DMS114 treated with DMSO at 0.1 percent for 48 hours (cell line): ENCODE measurements around the gene GJD3.

ENCODE experiments used
- DNase-seq: peaks from one replicate; lab custom pipeline; 2025; ENCODE audit not compliant: unreplicated experiment; lab: John Stamatoyannopoulos, UW

The GJD3 gene

GRCh38 chr17:40325156-40326013 lies 39.2 kb downstream of the GJD3 start:
- no peak for DNase-seq

DNA sequence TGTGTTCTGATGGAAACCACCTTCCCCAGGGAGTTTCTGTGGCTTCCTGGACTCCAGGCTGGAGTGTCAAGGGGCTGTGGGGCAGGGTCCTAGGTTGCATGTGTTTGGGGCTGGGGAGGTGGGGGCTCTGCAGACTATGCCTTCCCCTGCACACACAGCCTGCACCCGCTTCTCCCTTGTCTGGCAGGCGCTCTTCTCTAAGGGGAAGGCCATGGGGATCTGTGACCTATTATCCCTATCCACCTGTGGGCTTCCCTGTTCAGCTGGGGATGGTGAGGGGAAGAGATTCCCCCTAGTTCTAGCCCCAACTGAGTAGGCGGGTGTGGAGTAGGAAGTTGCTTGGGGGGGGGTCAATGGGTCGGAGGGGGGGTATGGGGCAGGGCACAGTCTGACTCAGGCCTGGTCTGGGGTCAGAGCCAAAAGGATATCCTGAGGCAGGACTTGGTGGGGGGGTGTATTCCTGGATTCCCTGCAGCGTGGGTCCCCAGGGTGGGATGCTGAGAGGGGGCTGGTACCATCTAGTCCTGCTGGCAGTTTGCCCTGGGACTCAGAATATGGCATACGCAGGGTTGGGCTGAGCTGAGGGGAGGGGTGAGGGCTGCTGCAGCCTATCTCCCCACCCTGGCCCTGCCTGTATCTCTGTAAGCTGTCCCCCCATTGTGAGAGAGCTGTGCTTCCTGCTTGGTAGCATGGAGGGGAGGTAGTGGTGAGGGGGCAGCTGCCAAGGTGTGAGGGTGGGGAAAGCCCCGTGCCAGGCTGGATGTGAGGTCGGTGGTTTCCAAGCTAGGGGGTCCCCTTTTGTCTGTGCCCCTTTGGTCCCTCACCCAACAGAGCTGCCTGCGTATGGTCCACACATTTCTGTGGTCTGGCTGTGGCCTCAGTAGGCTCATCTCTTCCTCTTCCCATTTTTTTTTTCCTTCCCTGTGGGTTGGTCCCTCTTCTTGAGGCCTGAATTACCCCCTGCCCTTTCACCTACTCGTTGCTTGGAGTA lies 40.9 kb downstream of the GJD3 start:
- no peak for DNase-seq

- no peak for DNase-seq
Observed at GRCh38 chr17:40322358-40323315, 41.9 kb downstream of the GJD3 start.

DNA sequence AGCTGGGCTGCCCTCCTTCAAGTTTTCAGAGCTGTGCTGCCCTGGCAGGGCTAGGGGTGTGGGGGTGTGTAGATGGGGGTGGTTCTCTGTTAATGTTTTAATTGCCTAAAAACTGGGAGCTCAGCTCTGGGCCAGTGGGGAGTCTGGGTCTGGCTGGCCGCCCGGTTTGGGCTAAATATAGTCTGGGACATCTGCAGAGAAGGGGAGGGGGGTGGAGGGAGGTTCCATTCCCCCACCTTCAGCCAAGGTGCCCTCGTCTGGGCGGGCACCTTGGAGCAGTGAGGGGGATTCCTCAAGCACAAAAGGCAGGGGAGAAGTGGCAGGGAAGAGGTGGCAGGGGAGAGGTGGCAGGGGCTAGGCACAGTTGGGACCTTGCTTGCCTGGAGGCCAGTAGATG lies 42.6 kb downstream of the GJD3 start:
- no peak for DNase-seq

- DNase-seq, result no peak
Observed at GRCh38 chr17:40321524-40321929, 43.0 kb downstream of the GJD3 start.

DNA sequence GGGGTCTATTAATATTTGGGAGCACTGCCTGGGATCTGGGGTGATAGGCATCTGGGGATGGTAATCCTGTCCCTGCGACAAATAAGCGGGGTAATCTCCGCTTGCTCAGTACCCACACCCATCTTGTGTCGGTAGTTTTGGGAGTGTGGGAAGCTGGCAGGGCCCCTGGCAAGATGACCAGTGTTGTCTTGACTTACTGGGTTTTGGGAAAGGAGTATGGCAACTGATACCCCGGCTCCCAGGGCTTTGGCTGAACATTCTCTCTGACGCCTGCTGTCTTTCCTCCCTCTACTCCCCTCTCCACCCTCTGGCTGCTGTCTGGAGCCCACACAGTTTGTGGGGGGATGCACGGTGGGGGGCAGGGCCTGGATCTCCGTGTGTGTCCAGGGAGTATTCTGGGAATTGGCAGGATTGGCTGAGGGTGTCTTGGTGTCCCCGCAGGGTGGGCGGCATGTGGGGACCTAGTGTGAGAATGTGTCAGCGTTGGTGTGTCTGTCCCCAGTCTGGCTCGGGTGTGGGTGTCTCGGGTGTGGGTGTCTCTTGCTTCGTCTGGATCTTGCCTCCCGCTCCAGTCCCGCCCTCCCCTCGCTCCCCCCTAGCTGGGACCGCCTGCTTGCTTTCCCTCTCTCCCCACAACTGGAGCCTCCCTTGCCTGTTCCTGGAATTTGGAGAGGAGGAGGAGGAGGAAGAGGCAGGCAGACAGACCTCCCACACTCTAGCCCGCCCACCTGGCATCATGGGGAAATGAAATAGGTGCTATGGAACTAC lies 43.6 kb downstream of the GJD3 start:
- DNase-seq, result no peak

DNA sequence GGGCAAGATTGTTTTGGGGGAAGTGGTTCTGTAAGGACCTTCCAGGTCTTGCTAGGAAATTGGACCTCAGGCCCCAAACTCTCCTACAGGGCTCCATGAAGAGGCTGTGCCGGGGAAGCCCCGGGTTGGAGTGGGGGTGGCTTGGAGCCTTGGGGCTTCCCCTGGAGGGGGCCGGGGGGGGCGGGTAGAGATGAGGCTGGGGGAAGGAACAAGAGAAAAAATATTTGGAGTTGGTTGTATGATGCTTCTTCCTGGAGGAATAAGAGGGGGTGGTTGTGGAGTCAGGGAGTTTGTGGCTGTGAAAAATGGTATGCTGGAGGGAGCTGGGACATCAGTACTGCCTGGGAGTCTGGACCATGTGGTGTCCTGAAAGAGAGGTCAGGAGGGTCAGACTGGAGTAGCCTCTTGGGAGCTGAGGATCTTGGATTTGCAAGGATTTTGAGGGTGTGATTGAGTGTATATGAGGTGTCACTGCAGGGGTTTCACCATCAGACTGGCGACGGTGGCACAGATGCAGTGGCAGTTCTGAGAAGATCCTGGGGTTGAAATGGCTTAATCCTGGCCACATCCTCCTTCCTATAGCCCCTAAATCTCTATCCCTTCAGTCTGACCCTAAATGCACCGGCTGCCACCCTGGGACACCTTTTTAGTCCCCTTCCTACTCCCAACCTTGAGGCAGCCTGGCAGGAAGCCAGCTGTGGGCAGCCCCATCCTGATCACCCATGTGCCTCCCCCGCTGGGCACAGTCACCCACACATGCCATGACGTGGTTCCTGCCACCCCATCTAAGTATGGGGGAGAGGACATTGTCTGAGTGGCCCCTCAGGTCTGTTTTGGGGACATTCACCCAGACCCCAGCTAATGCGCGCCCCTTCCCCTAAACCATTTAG lies 44.6 kb downstream of the GJD3 start:
- DNase-seq, result no peak

- DNase-seq, result no peak
Observed at GRCh38 chr17:40318830-40319391, 45.6 kb downstream of the GJD3 start.

DNA sequence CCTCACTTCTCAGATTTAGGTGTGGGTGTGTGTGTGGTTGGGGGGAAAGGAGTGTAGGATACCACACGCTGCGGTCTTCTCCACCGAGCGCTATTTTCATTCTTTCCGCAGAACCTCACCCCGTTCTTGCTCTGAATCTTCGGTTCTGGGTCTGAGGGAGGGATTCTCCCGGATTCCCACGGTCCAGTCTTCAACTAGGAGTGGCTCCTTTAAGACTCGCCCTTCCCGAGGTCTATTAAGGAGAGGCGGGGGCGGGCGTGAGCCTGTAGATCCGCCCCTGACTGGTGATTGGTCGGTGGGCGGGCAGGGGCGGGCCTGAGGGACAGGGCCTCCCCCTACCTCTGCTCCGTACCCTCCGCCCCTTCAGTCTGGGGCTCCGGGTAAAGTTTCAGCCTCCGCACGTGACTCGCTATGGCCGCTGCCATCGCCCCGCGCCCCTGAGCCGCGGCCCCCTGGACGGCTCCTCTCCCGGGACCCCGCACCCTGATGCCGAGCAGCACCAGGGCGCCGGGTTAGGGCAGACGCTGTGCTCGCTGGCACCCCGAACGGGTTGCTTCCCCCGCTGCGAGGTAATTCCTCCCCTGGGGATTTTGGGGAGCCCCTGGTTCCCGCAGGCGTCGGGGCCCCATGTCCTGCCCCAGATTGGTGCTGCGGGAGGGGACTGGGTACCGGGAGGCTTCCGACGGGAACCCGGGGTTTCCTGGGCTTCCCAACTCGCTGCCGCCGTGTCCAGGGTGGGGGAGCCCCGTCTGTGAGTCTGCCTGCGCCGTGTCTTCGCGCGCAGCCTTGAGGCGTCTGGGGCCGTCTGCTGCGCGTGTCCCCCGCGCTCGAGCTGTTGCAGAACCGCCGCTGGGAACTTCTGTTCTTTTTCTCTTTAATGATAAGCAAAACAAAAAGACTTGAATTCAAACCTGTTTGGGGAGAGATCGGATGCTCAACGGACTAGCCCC lies 46.4 kb downstream of the GJD3 start:
- DNase-seq, result peak; percentile 79

DNA sequence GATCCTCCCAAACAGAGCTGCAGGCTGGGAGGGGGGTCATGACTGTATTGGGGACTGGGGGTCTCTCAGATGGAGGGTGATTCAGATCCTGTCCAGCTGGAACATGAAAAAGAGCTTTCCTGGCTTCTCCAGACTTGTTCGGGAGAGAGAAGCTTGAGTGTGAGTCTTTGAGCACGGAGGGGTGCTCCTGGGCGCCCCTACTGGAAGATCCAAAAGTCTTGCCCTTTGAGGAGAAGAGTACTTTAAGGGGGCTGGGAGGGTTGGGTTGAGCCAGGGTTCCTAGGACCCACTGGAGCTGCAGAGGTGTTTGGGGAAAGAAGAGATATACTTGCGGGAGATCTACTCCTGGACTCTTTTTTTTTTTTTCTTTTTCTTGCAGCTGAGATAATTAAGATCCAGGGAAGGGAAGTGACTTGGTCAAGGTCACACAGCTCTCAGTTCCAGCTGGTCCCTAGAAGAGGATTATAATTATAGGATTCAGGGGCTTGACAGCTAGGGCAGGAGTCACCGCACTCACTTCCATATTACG lies 47.1 kb downstream of the GJD3 start:
- peak; percentile 37 for DNase-seq

- DNase-seq, result no peak
Observed at GRCh38 chr17:40316571-40317344, 47.8 kb downstream of the GJD3 start.

- no peak for DNase-seq
Observed at GRCh38 chr17:40315678-40316570, 48.6 kb downstream of the GJD3 start.

- no peak for DNase-seq
Observed at GRCh38 chr17:40315206-40315605, 49.3 kb downstream of the GJD3 start.

DNA sequence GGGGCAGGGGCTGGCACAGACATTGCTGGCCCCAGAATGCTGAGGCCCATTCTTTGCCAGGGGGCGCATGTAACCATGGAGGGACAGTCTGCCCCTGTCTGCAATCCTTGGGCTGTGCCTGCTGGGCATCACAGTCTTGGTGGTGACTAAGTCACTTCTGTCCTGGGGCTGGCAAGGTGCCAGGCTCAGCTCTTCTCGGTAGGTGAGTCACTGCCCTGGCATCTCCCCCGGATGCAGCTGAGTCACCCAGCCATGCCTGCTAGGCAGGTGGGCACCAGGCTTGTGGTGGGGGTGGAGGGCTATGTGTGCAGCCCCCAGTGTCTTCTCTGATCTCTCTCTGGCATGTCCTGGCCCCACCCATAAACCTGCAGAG lies 50.0 kb downstream of the GJD3 start:
- DNase-seq, result no peak
